SJCRH30 (cell line): ENCODE data around the gene RPS8. TPM values are rescaled to one million over a fixed set of nuclear protein-coding genes. Genes with fewer than 3 reads are reported as not detected.
"Not testable (repeated sequence)": the region's sequence is repeated elsewhere in the genome, so short reads cannot be mapped to it uniquely, and the experiment has no call there.

Experiments used
- DNase-seq, 2 experiments: peaks; one replicate each; pipeline ENCODE4 v3.0.0-alpha.2; 2015 to 2020
- H3K27ac ChIP-seq: fragments of 250-450 bp; sonication (Bioruptor Pico); 2 replicates; pipeline ENCODE4 v1.5.1; 2020; ENCODE audit warnings: mild to moderate bottlenecking, moderate library complexity
- H3K27me3 ChIP-seq: fragments of 250-450 bp; sonication (Bioruptor Pico); 2 replicates; pipeline ENCODE4 v1.5.1; 2020; ENCODE audit warnings: mild to moderate bottlenecking, moderate library complexity
- H3K36me3 ChIP-seq: fragments of 250-450 bp; sonication (Bioruptor Pico); 2 replicates; pipeline ENCODE4 v1.5.1; 2020; ENCODE audit warnings: mild to moderate bottlenecking, moderate library complexity
- H3K4me1 ChIP-seq: fragments of 250-450 bp; sonication (Bioruptor Pico); 2 replicates; pipeline ENCODE4 v1.5.1; 2020; ENCODE audit warnings: mild to moderate bottlenecking, moderate library complexity
- H3K4me3 ChIP-seq: fragments of 250-450 bp; sonication (Bioruptor Pico); 2 replicates; pipeline ENCODE4 v1.5.1; 2020; ENCODE audit warnings: mild to moderate bottlenecking, moderate library complexity
- H3K9me3 ChIP-seq: fragments of 250-450 bp; sonication (Bioruptor Pico); replicated peaks from 2 replicates; pipeline ENCODE4 v1.5.1; 2020; ENCODE audit warnings: mild to moderate bottlenecking, moderate library complexity
- total RNA-seq: library from RNA; depleted of rRNA; stranded (reverse); fragments of >200 nt; shearing (Covaris generic); gene quantifications from 2 replicates; pipeline ENCODE4 v1.2.3, GENCODE V29; 2014

Gene RPS8
- total RNA-seq, 1 experiment from 2014 or later = 3,167 TPM

DNA sequence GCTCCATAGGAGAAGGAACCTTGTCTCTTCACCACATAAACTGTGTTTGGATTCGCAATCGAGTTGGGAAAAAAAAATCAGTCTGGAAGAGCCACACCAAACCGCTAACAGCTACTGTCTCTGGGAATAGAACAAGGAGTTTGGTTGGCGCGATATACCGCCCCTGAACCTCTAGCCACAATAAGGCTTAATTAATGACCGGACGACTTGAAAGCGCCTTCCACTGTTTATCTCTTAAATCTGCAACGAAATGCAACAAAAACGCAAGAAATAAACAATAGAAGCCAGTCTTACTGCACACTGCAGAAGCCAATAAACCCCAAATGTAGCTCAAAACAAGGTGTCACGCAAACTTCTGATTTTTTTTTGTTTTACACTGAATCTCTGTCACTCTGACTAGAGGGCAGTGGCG, 43.9 kb downstream of the RPS8 start:
- H3K27me3 ChIP-seq = no peaks in the 10 kb centered on the region
- H3K9me3 ChIP-seq = no peaks in the 10 kb centered on the region
- H3K36me3 ChIP-seq = no peaks in the 10 kb centered on the region
- no peak overlapping the region for H3K4me3 ChIP-seq
- H3K27ac ChIP-seq = no peak overlapping the region
- H3K4me1 ChIP-seq = no peaks in the 10 kb centered on the region
- no peak for DNase-seq

- no peaks in the 10 kb centered on the region for H3K9me3 ChIP-seq
- H3K27me3 ChIP-seq = no peaks in the 10 kb centered on the region
- no peak overlapping the region for H3K27ac ChIP-seq
- no peaks in the 10 kb centered on the region for H3K36me3 ChIP-seq
- DNase-seq = no peak
- no peak overlapping the region for H3K4me3 ChIP-seq
- H3K4me1 ChIP-seq = no peaks in the 10 kb centered on the region
Observed at GRCh38 chr1:44819608-44820327, 44.4 kb downstream of the RPS8 start.

- H3K27me3 ChIP-seq = no peaks in the 10 kb centered on the region
- H3K36me3 ChIP-seq = no peaks in the 10 kb centered on the region
- no peak for DNase-seq
- no peak overlapping the region for H3K27ac ChIP-seq
- H3K9me3 ChIP-seq = no peaks in the 10 kb centered on the region
- no peak overlapping the region for H3K4me3 ChIP-seq
- H3K4me1 ChIP-seq = no peaks in the 10 kb centered on the region
Observed at GRCh38 chr1:44820328-44821239, 45.2 kb downstream of the RPS8 start.

- DNase-seq = no peak
- H3K9me3 ChIP-seq = no peaks in the 10 kb centered on the region
- no peaks in the 10 kb centered on the region for H3K27me3 ChIP-seq
- H3K4me1 ChIP-seq = no peaks in the 10 kb centered on the region
- H3K27ac ChIP-seq = no peak overlapping the region
- H3K36me3 ChIP-seq = no peaks in the 10 kb centered on the region
- no peak overlapping the region for H3K4me3 ChIP-seq
Observed at GRCh38 chr1:44821240-44821715, 45.9 kb downstream of the RPS8 start.

DNA sequence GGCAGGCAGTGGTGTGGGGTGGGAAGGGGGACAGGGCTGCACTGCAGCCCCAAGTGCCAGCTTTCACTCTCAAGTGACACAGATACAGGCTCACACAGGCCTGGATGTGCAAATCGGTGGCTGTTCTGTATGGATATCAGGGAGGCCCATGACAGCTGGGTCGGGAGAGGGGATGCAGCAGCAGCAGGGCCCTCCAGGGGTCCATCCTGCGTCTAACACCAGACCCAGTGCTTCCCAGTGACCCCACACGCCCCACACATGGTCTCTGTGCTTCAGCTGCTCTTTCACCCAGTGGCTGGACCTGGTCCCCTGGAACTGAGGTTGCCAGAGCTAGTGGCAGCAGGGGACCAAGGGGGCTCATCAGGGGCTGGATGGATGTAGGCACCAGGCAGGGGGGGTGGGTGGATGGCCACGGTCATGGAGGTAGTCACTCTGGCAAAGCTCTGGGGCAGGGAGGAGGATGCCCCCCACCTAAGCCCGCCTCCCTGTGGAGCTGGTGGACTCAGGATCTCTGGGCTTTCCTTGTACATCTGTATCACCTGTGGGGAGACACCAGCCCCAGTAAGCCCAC, 46.9 kb downstream of the RPS8 start:
- Histone ChIP-seq H3K27ac (no peak overlapping the region), H3K9me3 (no peaks in the 10 kb centered on the region)
- DNase-seq = no peak

DNA sequence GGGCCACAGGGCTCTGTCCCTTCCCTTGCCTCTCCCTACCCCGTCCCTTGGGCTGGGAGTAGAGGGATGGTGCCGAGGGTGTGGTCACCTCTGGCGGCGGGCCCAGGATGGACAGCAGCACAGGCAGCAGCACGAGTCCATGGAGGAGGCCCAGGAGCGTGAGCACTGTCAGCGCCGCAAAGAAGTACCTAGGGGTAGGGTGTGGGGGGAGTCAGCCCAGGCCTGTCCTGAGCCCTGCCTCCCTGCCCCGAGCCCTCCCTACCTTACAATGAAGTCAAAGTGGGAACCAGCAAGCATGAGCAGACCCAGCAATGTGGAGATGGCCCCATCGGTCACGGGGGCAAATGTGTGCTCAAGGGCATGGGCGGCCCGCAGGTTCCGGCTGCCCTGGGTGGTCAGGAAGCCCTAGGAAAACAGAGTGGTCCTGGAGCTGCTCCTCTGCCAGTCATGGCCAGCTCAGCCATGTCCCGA, 47.7 kb downstream of the RPS8 start:
- Histone ChIP-seq H3K9me3 (no peaks in the 10 kb centered on the region), H3K36me3 (no peaks in the 10 kb centered on the region), H3K4me3 (no peak overlapping the region), H3K27me3 (no peaks in the 10 kb centered on the region), H3K27ac (no peak overlapping the region), H3K4me1 (no peaks in the 10 kb centered on the region)
- no peak for DNase-seq

More for the DNA sequence above, 46.9 kb downstream of the RPS8 start:
- H3K27me3 ChIP-seq = no peaks in the 10 kb centered on the region
- no peak overlapping the region for H3K4me3 ChIP-seq
- no peaks in the 10 kb centered on the region for H3K36me3 ChIP-seq
- H3K4me1 ChIP-seq = no peaks in the 10 kb centered on the region

GRCh38 chr1:44824392-44824791, 49.1 kb downstream of the RPS8 start:
- not testable (repeated sequence) for H3K36me3 ChIP-seq, H3K27ac ChIP-seq, DNase-seq, H3K4me1 ChIP-seq, H3K27me3 ChIP-seq, H3K4me3 ChIP-seq, H3K9me3 ChIP-seq

- Histone ChIP-seq H3K36me3 (no peaks in the 10 kb centered on the region), H3K9me3 (no peaks in the 10 kb centered on the region), H3K4me3 (no peak overlapping the region), H3K27me3 (no peaks in the 10 kb centered on the region), H3K27ac (no peak overlapping the region), H3K4me1 (no peaks in the 10 kb centered on the region)
- no peak for DNase-seq
Observed at GRCh38 chr1:44826375-44827196, 51.2 kb downstream of the RPS8 start.

- no peaks in the 10 kb centered on the region for H3K36me3 ChIP-seq
- peaks cover 3% of the 10 kb centered on the region for H3K4me1 ChIP-seq
- no peak for DNase-seq
- no peak overlapping the region for H3K27ac ChIP-seq
- no peaks in the 10 kb centered on the region for H3K9me3 ChIP-seq
- H3K27me3 ChIP-seq = no peaks in the 10 kb centered on the region
- no peak overlapping the region for H3K4me3 ChIP-seq
Observed at GRCh38 chr1:44827197-44828002, 52.1 kb downstream of the RPS8 start.

GRCh38 chr1:44828003-44828651, 52.8 kb downstream of the RPS8 start:
- no peak for DNase-seq
- Histone ChIP-seq H3K36me3 (no peaks in the 10 kb centered on the region), H3K4me1 (peaks cover 7% of the 10 kb centered on the region), H3K9me3 (no peaks in the 10 kb centered on the region), H3K27me3 (no peaks in the 10 kb centered on the region), H3K4me3 (no peak overlapping the region), H3K27ac (no peak overlapping the region)
